Pulmonary artery endothelial cell (primary cell): ENCODE results near the gene GSTT4. TPM values are rescaled to one million over a fixed set of nuclear protein-coding genes. Genes with fewer than 3 reads are reported as not detected.
"Not testable (repeated sequence)": the region's sequence is repeated elsewhere in the genome, so short reads cannot be mapped to it uniquely, and the experiment has no call there.

Source experiments
- DNase-seq: peaks from one replicate; pipeline ENCODE4 v3.0.0-alpha.2; 2011; ENCODE audit warnings: low read depth, low spot score
- total RNA-seq: library from RNA; depleted of rRNA; stranded (reverse); fragments of >200 nt; gene quantifications from 2 replicates; pipeline ENCODE4 v1.2.3, GENCODE V29; 2014

GSTT4 gene
- total RNA-seq, 1 donor from 2014 or later: not detected

DNA sequence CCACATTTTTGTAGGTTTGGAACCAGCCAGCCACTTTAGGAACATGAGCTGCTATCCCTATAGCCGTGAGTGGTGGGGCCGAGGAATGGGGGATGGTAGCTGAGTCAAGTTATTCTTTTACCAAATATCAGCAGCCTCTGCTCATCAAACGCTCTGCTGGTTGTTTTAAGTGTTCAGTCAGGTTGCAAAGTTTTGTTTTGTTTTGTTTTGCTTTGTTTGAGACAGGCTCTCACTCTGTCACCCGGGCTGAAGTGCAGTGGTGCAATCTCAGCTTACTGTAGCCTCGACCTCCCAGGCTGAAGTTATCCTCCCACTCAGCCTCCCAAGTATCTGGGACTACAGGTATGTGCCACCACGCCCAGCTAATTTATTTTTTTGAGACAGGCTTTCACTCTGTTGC, 20.2 kb upstream of the GSTT4 start:
- DNase-seq: no peak

DNA sequence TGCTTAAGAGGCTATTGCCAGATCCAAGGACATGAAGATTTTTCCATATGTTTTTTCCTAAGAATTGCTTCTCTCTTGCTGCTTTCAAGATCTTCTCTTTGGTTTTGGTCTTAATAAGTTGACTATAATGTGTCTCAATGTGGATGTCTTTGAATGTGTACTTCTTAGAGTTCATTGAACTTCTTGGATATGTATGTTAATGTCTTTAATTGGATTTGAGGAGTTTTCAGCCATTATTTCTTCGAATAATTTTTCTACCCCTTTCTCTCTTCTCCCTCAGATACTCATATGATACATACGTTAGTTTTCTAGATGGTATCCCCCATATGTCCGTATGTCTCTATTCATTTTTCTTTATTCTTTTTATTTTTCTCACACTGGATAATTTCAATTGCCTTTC, 19.1 kb upstream of the GSTT4 start:
- DNase-seq: no peak

DNA sequence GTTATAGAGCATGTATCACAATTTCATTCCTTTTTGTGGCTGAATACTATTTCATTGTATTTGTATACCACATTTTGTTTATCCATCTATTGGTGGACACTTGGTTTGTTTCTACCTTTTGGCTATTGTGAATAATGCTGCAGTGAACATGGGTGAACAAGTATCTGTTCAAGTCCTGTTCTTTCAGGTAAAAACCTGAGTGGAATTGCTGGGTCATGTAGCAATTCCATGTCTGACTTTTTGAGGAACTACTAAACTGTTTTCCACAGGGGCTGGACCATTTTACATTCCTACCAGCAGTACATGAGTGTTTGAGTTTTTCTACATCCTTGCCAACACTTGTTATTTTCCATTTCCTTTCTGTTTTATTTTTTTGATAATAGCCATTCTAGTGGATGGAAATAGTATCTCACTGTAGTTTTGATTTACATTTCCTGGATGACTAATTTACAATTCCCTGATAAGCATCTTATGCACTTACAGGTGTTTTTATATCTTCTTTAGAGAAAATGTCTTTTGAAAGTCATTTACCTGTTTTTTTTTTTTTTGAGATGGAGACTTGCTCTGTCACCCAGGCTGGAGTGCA, 18.0 kb upstream of the GSTT4 start:
- DNase-seq: no peak

DNA sequence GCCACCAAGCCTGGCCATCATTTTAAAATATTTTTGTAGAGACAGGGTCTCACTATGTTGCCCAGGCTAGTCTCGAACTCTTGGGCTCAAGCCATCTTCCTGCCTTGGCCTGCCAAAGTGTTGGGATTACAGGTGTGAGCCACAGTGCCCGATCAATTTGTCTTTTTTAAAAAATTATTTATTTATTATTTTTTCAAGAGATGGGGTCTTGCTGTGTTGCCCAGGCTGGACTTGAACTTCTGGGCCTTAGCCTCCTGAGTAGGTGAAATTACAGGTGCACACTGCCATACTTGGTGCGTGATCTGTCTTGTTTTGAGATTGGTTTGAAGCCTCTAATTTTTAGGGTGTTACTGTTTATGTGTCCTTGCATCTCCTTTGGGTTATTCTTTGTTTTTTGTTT, 16.1 kb upstream of the GSTT4 start:
- no peak for DNase-seq

DNA sequence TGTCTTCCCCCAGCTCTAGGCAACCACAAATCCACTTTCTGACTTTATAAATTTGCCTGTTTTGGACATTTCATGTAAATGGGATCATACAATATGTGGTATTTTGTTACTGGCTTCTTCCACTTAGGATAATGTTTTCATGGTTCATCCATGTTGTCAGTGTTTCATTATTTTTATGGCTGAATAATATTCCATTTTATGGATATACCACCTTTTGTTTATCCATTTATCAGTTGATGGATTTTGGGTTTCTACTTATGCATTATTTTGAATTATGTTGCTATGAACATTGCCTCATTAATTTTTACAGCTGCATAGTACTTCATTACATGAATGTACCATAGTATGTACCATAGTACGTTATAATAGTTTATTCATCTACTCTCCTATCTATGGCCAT, 10.9 kb upstream of the GSTT4 start:
- DNase-seq: no peak

DNA sequence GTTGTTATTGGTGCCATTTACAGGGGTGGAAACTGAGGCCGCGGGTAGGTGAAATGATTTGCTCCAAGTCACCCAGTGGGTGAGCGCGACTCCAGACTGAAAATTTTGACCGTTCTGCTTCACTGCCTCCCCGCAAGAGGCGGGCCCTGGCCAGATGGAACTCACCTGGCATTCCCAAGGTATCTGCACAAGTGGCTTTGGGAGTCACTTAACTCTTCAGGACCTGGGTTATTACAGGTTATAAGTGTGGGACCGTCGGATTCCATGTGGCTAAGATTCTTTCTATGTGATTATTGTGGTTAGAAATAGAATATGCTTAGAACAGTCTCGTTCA, 6.4 kb upstream of the GSTT4 start:
- DNase-seq: no peak

DNA sequence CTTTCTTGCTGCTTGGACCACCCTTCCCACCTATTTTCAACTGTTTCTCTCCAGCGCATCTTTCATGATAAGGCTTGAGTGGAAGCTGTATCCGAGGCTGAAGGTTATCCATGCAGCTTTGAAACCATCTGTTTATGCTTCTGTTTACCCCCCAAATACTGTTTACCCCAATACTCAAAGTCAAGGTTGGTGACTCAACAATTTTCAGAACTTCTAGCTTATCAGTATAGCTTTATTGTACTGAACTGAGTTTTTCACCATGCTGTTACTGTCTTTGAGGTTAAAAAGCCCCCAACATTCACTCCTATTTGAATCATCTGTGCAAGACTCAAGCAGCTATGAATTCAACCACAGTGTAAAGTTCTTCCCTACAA, 4.8 kb upstream of the GSTT4 start:
- no peak for DNase-seq

DNA sequence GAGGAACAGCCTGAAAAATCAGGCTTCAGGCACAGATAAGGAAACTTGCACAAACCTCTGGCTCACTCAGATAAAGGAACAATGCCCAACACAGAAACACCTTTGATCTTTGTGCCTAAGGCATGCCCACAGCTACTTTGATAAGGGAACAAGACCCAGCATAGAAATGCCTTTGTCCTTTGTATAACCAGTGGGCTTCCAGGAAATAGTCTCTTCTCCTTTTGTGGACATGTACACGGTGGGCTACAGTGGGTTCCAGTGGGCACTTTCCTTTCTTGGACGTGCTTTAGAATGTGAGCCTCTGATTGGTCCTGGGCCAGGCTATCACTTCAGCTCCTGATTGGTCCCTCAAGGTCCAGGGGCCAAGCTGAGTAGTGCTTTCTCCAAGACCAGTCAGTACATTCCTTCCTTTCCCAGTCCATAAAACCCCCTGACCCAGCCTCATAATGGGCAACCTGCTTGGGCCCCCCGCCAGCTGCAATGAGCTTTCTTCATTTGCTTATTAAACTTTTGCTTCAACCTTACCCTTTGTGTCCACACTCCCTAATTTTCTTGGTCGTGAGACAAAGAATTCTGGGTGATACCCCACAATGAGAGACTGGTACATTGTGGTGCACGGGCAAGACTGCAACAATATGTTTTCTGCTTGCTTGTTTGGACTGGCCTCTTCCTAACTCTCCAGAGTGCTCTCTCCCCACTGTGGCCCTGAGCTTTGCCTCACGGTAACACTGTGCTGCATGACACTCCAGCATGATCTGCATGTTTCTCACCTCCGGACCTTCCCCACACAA, 4.2 kb upstream of the GSTT4 start:
- no peak for DNase-seq

DNA sequence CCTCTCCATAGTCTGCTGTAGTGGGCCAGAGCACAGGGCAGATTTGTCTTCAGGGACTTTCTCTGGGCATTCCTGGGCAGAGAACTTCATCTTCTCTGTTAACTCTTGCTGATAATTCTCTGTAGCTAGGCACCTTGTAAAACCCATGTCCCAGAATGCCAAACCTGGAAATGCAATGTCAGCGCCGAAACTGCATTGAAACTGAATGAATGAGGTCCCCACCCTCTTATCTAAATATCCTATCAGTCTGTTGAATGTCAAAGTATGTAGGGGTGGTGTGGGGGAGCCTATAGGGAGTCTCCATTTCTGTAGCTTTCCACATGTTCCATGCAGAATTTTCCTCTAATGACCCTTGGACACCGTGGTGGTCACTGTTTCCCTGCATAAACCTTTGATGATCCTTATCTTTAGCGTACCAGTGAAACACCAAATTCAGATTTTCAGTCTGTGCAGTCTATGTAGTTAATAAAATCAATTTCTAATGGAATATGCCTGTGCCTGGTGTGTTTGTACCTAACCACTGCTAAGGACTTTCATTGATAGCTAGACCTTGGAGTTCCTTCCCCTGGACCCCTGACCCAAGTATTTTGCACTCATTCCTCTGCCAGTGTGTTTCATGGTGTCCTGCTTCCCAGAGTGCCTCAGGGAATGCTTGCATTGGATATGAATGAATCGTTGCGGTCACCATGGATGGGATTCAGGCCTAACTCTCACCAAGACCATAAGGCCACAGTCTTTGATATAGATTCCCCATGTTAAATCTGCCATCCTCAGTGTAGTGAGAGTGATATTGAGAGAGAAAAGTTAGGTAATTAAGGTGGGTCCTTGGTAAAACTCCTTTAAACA, 3.4 kb upstream of the GSTT4 start:
- no peak for DNase-seq

DNA sequence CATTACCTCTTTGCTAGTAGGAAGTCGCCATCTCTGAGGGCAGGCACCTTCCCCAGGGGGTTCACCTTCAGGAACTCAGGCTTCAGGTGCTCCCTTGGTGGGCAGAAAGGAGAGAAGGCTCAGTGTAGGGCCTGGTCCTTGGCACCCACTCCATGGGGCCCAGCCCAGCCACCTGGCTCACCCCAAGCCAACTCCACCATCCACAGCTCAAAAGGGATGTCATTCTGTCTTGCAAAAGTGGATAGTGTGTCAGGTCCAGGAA, 2.7 kb upstream of the GSTT4 start:
- no peak for DNase-seq

DNA sequence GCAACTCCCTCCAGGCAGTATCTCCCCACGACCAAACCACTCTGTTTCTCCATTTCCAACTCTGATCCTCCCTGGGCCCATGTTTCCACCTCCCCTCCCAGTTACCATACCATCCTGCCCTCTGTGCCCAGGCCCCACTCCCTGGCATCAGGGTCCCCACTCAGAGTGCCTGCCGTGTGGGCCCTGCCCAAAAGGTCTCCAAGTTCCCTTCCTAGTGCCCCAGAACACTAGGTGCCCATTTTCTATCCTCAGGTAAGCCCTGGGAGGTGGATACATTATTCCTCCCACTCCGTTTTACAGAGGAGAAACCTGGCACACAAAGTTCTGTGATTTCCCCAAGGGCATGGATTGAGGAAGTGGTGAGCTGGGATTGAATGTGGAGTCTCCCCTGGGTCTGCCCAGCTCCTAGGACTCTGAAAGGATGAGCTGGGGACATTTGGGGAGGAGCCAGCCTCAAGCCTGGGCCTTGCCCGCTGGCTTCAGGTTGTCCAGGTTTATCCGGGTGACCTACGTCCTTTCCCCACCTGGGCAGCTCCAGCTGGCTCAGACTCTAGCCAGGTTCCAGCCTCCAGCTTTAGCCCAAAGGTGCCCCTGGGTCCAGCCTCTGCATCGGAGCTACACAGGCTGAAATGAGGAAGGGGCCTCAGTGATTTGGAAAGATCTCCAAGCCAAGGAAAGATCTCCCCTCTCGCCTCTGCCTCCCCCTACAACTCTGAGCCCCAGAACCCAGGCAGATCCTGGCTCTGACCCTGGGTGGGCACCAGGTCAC, 2.2 kb upstream of the GSTT4 start:
- DNase-seq: no peak

DNA sequence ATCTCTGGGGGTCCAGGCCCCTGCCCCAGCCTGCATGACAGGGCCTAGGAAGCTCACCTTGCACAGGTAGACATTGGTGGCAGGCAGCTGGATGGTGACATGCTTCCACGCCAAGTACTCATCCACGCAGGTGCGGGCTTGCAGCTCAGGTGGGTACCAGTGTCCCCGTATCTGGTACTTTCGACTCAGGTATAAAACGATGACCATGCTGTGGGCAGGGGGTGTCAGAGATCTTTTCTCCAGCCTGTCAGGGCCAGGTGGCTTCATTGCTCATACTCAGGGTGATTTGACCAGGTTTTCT, 1.6 kb upstream of the GSTT4 start:
- DNase-seq: no peak

DNA sequence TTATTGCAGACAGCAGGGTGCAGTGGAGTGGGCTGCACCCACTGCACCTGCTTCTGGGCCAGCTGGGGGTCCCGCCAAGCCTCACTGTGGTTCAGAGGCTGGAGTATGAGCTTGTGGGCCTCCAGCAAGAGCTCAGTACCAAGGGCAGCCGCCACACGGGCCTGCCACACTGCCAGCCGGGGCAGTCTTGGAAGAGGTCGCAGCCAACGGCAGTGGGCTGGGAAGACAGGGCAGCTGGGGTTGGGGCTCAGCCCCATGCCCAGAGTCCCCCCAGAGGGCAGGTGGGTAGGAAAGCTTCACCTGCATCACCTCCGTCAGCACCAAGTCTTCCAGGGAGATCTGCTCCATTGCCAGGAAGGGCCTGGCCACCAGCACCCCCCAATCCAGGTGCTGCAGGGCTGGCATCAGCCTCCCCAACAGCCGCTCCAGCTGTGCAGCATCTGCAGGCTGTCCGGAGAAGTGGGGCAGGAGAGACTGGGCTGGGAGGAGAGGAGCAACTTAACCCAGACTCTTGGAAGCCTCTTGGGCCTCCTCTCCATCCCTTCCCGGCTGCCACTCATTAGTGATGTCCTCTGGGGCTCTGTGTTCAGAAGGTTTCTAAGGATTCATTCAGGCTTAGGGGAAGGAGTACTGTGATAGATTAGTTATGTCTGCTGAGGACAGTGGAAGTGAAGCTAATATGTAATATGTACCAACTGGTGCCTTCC, 1.1 kb upstream of the GSTT4 start:
- DNase-seq: no peak

DNA sequence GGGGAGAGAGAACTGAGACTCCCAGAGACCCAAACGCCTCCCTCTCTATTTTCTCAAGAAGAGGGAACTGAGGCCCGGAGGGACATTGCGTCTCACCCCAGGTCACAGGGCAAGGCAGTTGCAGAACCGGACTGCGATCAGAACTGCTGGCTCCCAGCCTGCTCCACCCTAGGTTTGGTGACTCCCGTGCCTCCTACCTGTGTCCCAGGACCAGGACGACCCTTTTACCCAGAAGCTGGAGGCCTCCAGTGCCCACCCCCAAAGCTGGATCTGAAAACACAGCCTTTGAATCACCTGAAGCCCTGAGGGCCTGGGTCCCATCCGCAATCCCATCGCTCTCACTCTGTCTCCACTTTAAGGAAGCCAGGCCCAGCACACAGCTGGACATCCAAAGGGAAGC, 1.4 kb downstream of the GSTT4 start:
- DNase-seq: no peak

DNA sequence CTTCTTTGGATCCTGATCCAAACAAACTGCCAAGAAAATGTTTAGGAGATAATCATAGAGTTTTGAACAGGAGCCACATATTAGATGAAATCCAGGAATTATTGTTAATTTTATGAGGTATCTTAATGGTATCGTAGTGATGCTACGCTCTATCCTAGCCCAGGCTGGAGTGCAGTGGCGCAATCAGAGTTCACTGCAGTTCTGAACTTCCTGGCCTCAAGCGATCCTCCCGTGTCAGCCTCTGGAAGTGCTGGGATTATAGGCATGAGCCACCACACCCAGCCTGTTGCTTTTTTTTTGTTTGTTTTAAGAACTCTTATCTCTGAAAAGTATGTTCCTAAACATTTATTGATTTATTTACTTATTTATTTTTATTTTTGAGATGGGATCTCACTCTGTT, 2.4 kb downstream of the GSTT4 start:
- no peak for DNase-seq

DNA sequence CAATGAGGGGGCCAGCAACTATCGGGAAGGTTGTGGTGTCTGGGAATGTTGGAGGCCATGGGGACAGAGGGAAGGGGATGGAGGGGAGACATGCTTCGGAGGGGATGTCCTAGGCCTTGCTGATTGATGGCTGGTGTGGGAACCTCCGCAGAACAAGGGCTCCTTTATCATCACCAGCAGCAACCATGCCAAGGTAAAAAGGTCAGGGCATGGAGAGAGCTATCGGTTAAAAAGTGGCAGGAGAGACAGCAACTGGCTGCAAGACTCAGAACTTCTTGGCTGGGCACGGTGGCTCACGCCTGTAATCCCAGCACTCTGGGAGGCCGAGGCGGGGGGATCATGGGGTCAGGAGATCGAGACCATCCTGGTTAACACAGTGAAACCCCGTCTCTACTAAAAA, 3.0 kb downstream of the GSTT4 start:
- no peak for DNase-seq

DNA sequence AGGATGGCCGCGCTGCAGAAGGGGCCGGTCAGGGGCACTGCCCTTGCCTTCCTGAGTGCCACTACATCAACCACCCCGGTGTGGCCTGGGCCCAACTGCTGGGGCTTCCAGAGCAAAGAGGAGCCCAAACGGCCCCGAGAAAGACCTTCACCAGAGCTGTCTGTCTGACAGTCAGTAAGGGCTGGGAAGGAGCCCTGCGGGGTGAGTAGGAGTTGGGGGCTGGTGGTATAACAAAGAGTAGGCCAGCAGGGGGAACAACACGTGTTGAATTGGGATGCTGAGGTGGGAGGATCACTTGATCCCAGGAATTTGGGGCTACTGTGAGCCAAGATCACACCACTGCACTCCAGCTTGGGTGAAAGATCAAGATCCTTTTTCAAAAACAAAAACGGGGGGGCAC, 3.9 kb downstream of the GSTT4 start:
- no peak for DNase-seq

DNA sequence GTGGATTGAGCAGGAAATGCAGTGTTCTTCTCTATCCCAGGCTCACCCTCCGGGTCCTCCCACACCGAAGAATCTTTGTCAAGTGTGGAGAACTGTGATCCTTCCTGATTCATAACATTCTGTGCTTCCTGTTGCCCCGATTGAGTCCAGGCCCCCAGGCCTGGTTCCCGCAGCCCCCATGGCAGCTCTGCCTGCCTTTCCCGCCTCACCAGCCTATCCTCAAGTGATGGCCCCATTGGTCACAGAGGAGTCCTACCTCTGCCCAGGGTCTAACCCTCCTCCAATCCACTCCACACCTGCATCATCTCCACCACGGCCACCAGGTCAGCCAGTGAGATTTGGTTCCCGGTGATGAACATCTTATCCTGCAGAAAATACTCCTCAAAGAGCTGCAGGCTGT, 5.5 kb downstream of the GSTT4 start:
- not testable (repeated sequence) for DNase-seq

DNA sequence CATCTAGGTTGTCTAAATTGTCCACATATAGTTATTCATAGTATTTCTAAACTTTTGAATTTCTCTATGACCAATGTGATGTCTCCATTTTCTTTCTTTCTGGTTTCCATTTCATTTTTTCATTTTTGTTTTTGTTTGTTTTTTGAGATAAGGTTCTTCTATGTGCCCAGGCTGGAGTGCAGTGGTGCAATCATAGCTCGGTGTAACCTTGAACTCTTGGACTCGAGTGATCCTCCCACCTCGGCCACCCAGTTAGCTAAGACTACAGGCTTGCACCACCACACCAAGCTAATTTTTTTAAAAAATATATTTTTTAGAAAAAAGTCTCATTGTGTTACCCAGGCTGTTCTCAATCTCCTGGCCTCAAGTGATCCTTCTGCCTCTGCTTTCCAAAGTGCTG, 8.2 kb downstream of the GSTT4 start:
- no peak for DNase-seq

DNA sequence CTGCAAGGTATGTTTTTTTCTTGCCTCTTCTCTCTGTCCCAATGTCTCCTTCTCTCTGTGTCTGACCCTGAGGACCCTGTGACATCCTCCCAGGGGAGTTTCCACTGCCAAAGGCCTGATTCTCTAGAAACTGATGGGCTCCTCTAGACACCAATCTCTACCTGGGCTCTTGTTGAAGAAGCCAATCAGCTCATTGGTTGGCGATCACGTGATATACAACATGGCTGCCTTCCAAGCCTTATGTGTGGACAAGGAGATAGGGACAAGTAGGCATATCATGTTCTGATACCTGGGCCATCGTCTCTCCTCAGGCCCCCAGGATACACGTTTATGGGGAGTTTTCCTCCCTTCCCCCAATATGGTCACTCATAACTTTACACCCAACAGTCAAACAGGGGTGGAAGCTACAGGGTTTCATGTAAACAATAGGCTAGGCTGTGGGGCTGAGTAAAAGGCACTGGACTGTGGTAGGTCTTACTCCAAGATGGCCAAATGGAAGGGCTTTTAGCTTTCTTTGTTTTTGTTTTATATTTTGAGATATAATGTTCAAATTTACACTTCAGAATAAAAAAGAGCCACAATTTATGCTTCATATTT, 11.6 kb downstream of the GSTT4 start:
- DNase-seq: not testable (repeated sequence)

DNA sequence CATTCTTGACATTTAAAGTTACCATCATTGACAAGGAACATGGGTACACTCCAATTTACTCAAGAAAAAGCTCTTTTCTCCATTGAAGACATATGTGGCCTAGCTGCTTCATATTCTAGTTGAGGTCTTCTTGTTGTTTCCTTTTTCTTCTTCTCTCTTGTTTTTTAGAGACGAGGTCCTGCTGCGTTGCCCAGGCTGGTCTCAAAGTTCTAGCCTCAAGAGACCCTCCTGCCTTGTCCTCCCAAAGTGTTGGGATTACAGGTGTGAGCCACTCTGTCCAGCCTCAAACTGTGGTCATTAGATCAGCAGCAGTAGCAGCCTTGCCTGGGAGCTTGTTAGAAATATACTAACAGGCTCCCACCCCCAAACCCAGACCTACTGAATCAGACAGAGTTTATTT, 12.2 kb downstream of the GSTT4 start:
- not testable (repeated sequence) for DNase-seq
